Measurements from ENCODE around the gene ACER2. TPM values are rescaled to one million over a fixed set of nuclear protein-coding genes. Genes with fewer than 3 reads are reported as not detected.

Gene ACER2
- total RNA-seq, 1 experiment from 2014 or later = 8.8 TPM

DNA sequence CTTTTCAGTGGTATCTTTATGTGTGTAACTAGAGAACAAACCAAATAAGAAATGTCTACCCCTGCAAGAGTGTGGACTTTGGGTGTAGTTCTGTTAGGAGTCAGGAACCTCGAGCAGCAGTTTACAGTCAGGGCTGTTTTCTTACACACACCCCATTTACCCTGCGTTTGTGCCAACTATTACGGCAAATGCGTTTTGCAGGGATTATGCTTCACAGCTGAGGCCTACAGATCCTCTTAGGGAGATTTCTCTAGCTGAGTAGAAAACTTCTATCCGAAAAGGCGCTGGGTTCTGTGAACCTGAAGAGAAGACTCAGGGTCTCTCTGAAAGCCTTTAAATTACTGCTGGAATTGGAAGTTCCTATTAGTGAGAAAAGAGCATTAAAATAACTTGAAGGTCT, 51.4 kb downstream of the ACER2 start:
- no peak for ATAC-seq
- H3K9me3 Mint-ChIP-seq = peaks cover 11% of the 10 kb centered on the region
- no peak for TF ChIP-seq IRF2 (CRISPR knock-in tag; IDR thresholded peaks at IDR 0.05; ENCODE audit: borderline replicate concordance, low read depth)
- H3K4me1 Mint-ChIP-seq = peaks cover 20% of the 10 kb centered on the region
- H3K36me3 Mint-ChIP-seq = peaks cover 3% of the 10 kb centered on the region
- no peak for DNase-seq (ENCODE audit: low spot score)
- POLR2A ChIA-PET = no interaction called here
- peaks cover 6% of the 10 kb centered on the region; the same call in 1 of the 2 replicates for H3K27me3 Mint-ChIP-seq (ENCODE audit: low read depth)
- CTCF ChIA-PET = interaction anchor here (1.6 kb wide), 1 partner anchor 11 kb away, joined by 5 read pairs; no protein-coding TSS in a partner anchor
- H3K4me3 Mint-ChIP-seq = no peak overlapping the region
- no peak overlapping the region for H3K27ac Mint-ChIP-seq

DNA sequence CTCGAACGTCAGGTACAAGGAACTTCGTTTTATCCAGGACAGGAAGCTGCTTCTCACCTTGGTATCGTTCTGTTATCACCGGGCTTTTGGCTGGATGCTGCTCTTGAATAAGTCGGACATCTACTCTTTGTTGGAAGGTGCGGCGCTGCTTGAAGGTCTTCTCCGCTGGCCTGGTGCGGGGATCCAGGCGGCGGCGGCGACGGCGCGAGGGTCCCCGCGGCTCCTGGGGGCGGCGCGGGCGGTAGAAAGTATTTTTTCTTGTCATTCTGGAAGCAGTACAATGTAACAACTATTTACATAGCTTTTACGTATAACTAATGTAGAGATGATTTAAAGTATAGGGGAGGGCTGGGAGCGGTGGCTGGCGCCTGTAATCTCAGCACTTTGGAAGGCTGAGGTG, 52.3 kb downstream of the ACER2 start:
- peaks cover 14% of the 10 kb centered on the region for H3K4me1 Mint-ChIP-seq
- peaks cover 11% of the 10 kb centered on the region for H3K9me3 Mint-ChIP-seq
- peaks cover 9% of the 10 kb centered on the region; the same call in 1 of the 2 replicates for H3K27me3 Mint-ChIP-seq (ENCODE audit: low read depth)
- ATAC-seq = no peak
- DNase-seq (ENCODE audit: low spot score) = no peak
- no peak overlapping the region for H3K27ac Mint-ChIP-seq
- H3K36me3 Mint-ChIP-seq = peaks cover 3% of the 10 kb centered on the region
- TF ChIP-seq PREB (CRISPR knock-in tag; IDR thresholded peaks at IDR 0.05; ENCODE audit: borderline replicate concordance) (no peak), ZNF232 (CRISPR knock-in tag; IDR thresholded peaks at IDR 0.05) (no peak), IRF2 (CRISPR knock-in tag; IDR thresholded peaks at IDR 0.05; ENCODE audit: borderline replicate concordance, low read depth) (no peak), ZNF425 (CRISPR knock-in tag; conservative IDR thresholded peaks at IDR 0.05) (no peak), TEAD4 (CRISPR knock-in tag; IDR thresholded peaks at IDR 0.05) (no peak), ZBTB43 (CRISPR knock-in tag; IDR thresholded peaks at IDR 0.05) (no peak), SMAD4 (CRISPR knock-in tag; IDR thresholded peaks at IDR 0.05) (no peak)
- TF ChIP-seq, protein P1, sequence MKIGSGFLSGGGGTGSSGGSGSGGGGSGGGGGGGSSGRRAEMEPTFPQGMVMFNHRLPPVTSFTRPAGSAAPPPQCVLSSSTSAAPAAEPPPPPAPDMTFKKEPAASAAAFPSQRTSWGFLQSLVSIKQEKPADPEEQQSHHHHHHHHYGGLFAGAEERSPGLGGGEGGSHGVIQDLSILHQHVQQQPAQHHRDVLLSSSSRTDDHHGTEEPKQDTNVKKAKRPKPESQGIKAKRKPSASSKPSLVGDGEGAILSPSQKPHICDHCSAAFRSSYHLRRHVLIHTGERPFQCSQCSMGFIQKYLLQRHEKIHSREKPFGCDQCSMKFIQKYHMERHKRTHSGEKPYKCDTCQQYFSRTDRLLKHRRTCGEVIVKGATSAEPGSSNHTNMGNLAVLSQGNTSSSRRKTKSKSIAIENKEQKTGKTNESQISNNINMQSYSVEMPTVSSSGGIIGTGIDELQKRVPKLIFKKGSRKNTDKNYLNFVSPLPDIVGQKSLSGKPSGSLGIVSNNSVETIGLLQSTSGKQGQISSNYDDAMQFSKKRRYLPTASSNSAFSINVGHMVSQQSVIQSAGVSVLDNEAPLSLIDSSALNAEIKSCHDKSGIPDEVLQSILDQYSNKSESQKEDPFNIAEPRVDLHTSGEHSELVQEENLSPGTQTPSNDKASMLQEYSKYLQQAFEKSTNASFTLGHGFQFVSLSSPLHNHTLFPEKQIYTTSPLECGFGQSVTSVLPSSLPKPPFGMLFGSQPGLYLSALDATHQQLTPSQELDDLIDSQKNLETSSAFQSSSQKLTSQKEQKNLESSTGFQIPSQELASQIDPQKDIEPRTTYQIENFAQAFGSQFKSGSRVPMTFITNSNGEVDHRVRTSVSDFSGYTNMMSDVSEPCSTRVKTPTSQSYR (CRISPR knock-in tag; IDR thresholded peaks at IDR 0.05) = no peak
- TF ChIP-seq, protein P2, sequence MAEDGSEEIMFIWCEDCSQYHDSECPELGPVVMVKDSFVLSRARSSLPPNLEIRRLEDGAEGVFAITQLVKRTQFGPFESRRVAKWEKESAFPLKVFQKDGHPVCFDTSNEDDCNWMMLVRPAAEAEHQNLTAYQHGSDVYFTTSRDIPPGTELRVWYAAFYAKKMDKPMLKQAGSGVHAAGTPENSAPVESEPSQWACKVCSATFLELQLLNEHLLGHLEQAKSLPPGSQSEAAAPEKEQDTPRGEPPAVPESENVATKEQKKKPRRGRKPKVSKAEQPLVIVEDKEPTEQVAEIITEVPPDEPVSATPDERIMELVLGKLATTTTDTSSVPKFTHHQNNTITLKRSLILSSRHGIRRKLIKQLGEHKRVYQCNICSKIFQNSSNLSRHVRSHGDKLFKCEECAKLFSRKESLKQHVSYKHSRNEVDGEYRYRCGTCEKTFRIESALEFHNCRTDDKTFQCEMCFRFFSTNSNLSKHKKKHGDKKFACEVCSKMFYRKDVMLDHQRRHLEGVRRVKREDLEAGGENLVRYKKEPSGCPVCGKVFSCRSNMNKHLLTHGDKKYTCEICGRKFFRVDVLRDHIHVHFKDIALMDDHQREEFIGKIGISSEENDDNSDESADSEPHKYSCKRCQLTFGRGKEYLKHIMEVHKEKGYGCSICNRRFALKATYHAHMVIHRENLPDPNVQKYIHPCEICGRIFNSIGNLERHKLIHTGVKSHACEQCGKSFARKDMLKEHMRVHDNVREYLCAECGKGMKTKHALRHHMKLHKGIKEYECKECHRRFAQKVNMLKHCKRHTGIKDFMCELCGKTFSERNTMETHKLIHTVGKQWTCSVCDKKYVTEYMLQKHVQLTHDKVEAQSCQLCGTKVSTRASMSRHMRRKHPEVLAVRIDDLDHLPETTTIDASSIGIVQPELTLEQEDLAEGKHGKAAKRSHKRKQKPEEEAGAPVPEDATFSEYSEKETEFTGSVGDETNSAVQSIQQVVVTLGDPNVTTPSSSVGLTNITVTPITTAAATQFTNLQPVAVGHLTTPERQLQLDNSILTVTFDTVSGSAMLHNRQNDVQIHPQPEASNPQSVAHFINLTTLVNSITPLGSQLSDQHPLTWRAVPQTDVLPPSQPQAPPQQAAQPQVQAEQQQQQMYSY (CRISPR knock-in tag; IDR thresholded peaks at IDR 0.05) = no peak
- TF ChIP-seq, protein P3, sequence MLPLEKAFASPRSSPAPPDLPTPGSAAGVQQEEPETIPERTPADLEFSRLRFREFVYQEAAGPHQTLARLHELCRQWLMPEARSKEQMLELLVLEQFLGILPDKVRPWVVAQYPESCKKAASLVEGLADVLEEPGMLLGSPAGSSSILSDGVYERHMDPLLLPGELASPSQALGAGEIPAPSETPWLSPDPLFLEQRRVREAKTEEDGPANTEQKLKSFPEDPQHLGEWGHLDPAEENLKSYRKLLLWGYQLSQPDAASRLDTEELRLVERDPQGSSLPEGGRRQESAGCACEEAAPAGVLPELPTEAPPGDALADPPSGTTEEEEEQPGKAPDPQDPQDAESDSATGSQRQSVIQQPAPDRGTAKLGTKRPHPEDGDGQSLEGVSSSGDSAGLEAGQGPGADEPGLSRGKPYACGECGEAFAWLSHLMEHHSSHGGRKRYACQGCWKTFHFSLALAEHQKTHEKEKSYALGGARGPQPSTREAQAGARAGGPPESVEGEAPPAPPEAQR (CRISPR knock-in tag; IDR thresholded peaks at IDR 0.05) = no peak
- TF ChIP-seq, protein P4, sequence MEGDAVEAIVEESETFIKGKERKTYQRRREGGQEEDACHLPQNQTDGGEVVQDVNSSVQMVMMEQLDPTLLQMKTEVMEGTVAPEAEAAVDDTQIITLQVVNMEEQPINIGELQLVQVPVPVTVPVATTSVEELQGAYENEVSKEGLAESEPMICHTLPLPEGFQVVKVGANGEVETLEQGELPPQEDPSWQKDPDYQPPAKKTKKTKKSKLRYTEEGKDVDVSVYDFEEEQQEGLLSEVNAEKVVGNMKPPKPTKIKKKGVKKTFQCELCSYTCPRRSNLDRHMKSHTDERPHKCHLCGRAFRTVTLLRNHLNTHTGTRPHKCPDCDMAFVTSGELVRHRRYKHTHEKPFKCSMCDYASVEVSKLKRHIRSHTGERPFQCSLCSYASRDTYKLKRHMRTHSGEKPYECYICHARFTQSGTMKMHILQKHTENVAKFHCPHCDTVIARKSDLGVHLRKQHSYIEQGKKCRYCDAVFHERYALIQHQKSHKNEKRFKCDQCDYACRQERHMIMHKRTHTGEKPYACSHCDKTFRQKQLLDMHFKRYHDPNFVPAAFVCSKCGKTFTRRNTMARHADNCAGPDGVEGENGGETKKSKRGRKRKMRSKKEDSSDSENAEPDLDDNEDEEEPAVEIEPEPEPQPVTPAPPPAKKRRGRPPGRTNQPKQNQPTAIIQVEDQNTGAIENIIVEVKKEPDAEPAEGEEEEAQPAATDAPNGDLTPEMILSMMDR (IDR thresholded peaks at IDR 0.05) = no peak
- H3K4me3 Mint-ChIP-seq = no peak overlapping the region
- ChIA-PET CTCF (interaction anchor here (1.6 kb wide), 1 partner anchor 10 kb away, joined by 5 read pairs; no protein-coding TSS in a partner anchor), POLR2A (no interaction called here)
